Gastrocnemius medialis (tissue), 4 donors: ENCODE data around the gene KCNQ1. TPM values are rescaled to one million over a fixed set of nuclear protein-coding genes. Genes with fewer than 3 reads are reported as not detected.

Experiments used
- ATAC-seq, 2 donors: fragments of 150-250 bp; one replicate each; pipeline ENCODE4 v1.9.1; 2016
- DNase-seq, 2 donors: peaks; one replicate each; pipeline ENCODE4 v3.0.0-alpha.2; 2019
- H3K27ac ChIP-seq, 4 donors: fragments of 200-600 bp; sonication (generic); 1 replicate in 1 of 4; 2 replicates in 3 of 4; pipeline ENCODE4 v1.5.1; 2016 to 2018; ENCODE audit warnings: mild to moderate bottlenecking in 2 of 4, moderate library complexity in 1 of 4
- H3K27me3 ChIP-seq, 3 donors: fragments of 200-600 bp; sonication (generic) in 2 of 3; 1 replicate in 1 of 3; 2 replicates in 2 of 3; pipeline versions ENCODE4 v1.5.1 to v1.6.0; 2016 to 2019; ENCODE audit warnings: mild to moderate bottlenecking in 1 of 3, moderate library complexity in 1 of 3
- H3K36me3 ChIP-seq, 2 donors: fragments of 200-600 bp; sonication (generic) in 1 of 2; one replicate each; pipeline ENCODE4 v1.5.1; 2017 to 2018
- H3K4me1 ChIP-seq, 2 donors: fragments of 200-600 bp; sonication (generic) in 1 of 2; one replicate each; pipeline ENCODE4 v1.5.1; 2016 to 2017; ENCODE audit warnings: mild to moderate bottlenecking in 2 of 2
- H3K4me3 ChIP-seq, 4 donors: fragments of 200-600 bp; sonication (generic) in 3 of 4; 1 replicate in 1 of 4; 2 replicates in 3 of 4; pipeline ENCODE4 v1.5.1; 2016 to 2019; ENCODE audit warnings: mild to moderate bottlenecking in 2 of 4
- H3K9me3 ChIP-seq, 3 donors: fragments of 200-600 bp; sonication (generic) in 2 of 3; 1 replicate in 1 of 3; 2 replicates in 2 of 3; pipeline ENCODE4 v1.5.1; 2016 to 2019
- POLR2A ChIP-seq, 2 donors: fragments of 450-650 bp; IDR thresholded peaks; one replicate each; pipeline ENCODE4 v1.6.1; 2017; ENCODE audit warnings: antibody characterized with exemption in 2 of 2, mild to moderate bottlenecking in 2 of 2, moderate library complexity in 2 of 2
- in situ Hi-C, 4 donors: fragments of 200-750 bp; cut with MboI; loops; one replicate each; pipeline versions ENCODE4 v1.15.0 to v1.8.0; 2017; ENCODE audit warnings: low sequenced_read_pairs in 4 of 4
- intact Hi-C: fragments of 100-400 bp; cut with DNase I; formaldehyde crosslinking; loops from one replicate; pipeline ENCODE4 v1.15.1; 2023; ENCODE audit warnings: low total_unique reads
- total RNA-seq, 4 donors: library from RNA; depleted of rRNA; stranded (reverse); fragments of >200 nt; gene quantifications; one replicate each; pipeline versions ENCODE4 v1.1.0 to v1.2.3, GENCODE V29; 2016
- TF ChIP-seq, protein P1 (sequence below), 5 experiments: fragments of 450-650 bp in 3 of 5; fragments of 200-600 bp in 2 of 5; sonication (generic) in 2 of 5; IDR thresholded peaks in 4 of 5; conservative IDR thresholded peaks in 1 of 5; 1 replicate in 4 of 5; 2 replicates in 1 of 5; pipeline ENCODE4 v1.5.1; 2016 to 2019; ENCODE audit warnings: antibody characterized with exemption in 5 of 5, mild to moderate bottlenecking in 3 of 5, moderate library complexity in 3 of 5

Gene KCNQ1
- total RNA-seq, 4 donors from 2014 or later: 0.15 to 1.00 (median 0.67) TPM

DNA sequence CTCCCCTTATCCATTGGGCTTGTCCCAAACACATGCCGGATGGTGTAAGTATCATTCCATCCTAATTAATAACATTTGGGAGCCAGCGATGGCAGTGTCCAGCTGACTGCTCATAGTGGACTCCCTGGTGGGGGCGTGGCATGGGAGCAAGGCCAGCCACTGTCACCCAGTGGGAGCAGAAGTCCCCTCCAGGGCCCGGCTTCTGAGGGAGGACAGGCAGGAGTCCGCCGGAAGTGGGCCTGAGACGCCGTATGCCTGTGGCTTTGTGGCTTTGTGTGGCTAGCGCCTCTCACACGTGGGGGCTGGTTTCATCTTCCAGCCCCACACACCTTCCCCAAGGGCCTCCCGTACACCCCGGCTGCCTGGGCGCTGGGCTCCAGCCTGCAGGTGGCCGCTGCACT, 124.5 kb downstream of the KCNQ1 start:
- ATAC-seq (no peak), DNase-seq (no peak)
- TF ChIP-seq POLR2A (IDR thresholded peaks at IDR 0.05): no peak
- TF ChIP-seq, protein P1, sequence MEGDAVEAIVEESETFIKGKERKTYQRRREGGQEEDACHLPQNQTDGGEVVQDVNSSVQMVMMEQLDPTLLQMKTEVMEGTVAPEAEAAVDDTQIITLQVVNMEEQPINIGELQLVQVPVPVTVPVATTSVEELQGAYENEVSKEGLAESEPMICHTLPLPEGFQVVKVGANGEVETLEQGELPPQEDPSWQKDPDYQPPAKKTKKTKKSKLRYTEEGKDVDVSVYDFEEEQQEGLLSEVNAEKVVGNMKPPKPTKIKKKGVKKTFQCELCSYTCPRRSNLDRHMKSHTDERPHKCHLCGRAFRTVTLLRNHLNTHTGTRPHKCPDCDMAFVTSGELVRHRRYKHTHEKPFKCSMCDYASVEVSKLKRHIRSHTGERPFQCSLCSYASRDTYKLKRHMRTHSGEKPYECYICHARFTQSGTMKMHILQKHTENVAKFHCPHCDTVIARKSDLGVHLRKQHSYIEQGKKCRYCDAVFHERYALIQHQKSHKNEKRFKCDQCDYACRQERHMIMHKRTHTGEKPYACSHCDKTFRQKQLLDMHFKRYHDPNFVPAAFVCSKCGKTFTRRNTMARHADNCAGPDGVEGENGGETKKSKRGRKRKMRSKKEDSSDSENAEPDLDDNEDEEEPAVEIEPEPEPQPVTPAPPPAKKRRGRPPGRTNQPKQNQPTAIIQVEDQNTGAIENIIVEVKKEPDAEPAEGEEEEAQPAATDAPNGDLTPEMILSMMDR (IDR thresholded peaks at IDR 0.05 in 4 of 5, conservative IDR thresholded peaks at IDR 0.05 in 1 of 5): no peak
- in situ Hi-C loops (no loop called here), intact Hi-C loops (no loop called here)
- Histone ChIP-seq H3K4me1 (no peaks in the 10 kb centered on the region), H3K27me3 (no peaks in the 10 kb centered on the region), H3K27ac (no peak overlapping the region), H3K4me3 (no peak overlapping the region), H3K36me3 (no peaks in the 10 kb centered on the region), H3K9me3 (no peaks in the 10 kb centered on the region)

DNA sequence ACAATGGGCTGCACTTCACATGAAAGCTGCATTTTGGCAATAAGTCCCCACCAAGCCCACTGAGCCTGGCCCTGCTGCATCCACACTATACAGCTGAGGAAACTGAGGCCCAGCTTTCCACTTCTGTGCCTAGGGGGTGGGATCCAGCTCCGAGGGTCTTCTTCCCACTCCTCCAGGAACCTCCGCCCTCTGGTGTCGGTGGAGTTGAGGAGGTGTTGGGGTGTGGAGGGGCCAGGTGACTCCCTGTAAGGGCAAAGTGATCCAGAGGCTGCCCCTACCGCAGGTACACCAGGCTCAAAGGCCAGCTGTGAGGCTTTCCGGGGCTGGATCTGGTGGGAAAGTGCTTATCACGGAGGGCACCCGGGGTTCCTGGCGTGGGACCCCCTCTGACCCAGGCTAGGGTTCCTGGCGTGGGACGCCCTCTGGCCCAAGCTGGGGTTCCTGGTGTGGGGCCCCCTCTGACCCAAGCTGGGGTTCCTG, 125.0 kb downstream of the KCNQ1 start:
- H3K4me3 ChIP-seq: no peak overlapping the region
- ATAC-seq (no peak), DNase-seq (no peak)
- no peaks in the 10 kb centered on the region for H3K36me3 ChIP-seq
- TF ChIP-seq, protein P1 (IDR thresholded peaks at IDR 0.05 in 4 of 5, conservative IDR thresholded peaks at IDR 0.05 in 1 of 5): no peak
- no peak for TF ChIP-seq POLR2A (IDR thresholded peaks at IDR 0.05)
- H3K4me1 ChIP-seq: no peaks in the 10 kb centered on the region
- no peaks in the 10 kb centered on the region for H3K9me3 ChIP-seq
- in situ Hi-C loops (no loop called here), intact Hi-C loops (no loop called here)
- H3K27ac ChIP-seq: no peak overlapping the region
- no peaks in the 10 kb centered on the region for H3K27me3 ChIP-seq

DNA sequence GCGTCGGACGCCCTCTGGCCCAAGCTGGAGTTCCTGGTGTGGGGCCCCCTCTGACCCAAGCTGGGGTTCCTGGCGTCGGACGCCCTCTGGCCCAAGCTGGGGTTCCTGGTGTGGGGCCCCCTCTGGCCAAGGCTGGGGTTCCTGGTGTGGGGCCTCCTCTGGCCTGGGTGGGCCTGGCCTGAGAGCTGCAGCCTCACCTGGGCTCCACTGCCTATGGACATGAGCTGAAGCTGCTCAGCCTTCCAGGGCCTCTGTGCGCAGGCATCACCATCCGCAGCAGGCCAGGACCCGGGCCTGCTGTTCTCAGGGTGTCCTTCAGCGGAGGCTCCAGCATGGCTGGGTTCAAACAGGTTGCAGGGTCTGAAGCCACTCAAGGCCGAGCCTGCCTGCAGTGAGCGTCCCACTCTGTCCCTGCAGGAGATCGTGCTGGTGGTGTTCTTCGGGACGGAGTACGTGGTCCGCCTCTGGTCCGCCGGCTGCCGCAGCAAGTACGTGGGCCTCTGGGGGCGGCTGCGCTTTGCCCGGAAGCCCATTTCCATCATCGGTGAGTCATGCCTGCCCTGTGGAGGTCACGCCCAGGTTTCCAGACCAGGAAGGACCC, 125.5 kb downstream of the KCNQ1 start:
- H3K4me3 ChIP-seq: no peak overlapping the region
- no peaks in the 10 kb centered on the region for H3K9me3 ChIP-seq
- H3K27me3 ChIP-seq: no peaks in the 10 kb centered on the region
- ATAC-seq: no peak
- TF ChIP-seq POLR2A (IDR thresholded peaks at IDR 0.05): no peak
- TF ChIP-seq, protein P1 (IDR thresholded peaks at IDR 0.05 in 4 of 5, conservative IDR thresholded peaks at IDR 0.05 in 1 of 5): no peak
- intact Hi-C loops: no loop called here
- H3K36me3 ChIP-seq: no peaks in the 10 kb centered on the region
- no peak for DNase-seq
- H3K4me1 ChIP-seq: no peaks in the 10 kb centered on the region
- H3K27ac ChIP-seq: no peak overlapping the region
- in situ Hi-C loops: no loop called here

DNA sequence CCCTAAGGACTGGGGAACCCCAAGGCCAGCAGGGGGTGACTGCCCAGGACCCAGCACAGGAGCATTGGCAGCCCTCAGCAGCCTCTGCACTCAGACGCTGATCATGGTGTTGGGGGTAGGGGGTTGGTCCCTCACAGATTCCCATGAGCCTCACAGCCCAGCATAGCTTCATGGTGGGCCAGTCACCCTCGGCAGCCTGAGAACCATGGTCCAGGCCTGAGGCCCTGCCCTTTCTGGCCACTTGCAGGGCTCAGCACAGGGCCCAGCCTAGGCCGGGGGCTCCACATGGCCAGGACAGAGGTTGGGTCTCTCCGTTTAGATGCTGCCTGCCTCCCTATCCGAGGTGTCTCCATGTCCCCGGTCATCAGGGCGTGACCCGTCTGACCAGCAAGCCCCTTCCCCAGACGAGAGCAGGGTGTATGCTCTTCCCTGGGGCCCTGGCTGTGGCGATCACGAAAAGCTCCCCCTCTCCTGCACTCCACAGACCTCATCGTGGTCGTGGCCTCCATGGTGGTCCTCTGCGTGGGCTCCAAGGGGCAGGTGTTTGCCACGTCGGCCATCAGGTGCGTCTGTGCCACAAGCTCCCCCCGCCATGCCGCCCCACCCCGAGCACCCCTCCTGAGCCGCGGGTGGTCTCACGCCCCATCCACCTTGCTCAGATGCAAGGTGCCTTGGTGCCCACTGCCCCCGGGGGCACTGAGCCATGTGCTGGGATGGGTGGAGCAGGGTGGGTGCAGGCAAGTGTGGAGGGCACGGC, 126.2 kb downstream of the KCNQ1 start:
- in situ Hi-C loops: no loop called here
- Histone ChIP-seq H3K9me3 (no peaks in the 10 kb centered on the region), H3K27me3 (no peaks in the 10 kb centered on the region), H3K27ac (no peak overlapping the region), H3K36me3 (no peaks in the 10 kb centered on the region), H3K4me3 (no peak overlapping the region), H3K4me1 (no peaks in the 10 kb centered on the region)
- ATAC-seq (no peak), DNase-seq (no peak)
- no peak for TF ChIP-seq POLR2A (IDR thresholded peaks at IDR 0.05)
- TF ChIP-seq, protein P1 (IDR thresholded peaks at IDR 0.05 in 4 of 5, conservative IDR thresholded peaks at IDR 0.05 in 1 of 5): no peak
- intact Hi-C loops: no loop called here
